ENCODE results near the gene SPAG9.
"Not testable (repeated sequence)": the region's sequence is repeated elsewhere in the genome, so short reads cannot be mapped to it uniquely, and the experiment has no call there.

Gene SPAG9

DNA sequence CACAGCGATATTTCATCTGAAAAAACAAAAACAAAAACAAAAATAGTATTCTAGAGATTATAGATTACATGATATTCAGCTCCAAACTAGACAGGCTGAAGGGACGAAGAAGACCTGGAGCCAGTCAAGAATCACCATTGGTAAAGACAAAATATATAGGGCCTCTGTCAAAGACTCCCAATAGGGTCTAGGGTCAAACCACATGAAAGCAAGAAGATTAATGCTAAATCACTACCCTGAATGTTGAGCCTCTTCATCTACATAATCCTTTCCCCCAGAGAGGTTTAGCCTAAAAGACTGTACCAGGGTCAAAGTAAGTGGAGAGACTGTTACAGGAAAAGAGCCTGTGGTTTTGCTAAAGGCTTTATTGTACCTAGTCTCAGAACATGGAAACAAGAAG, 21.9 kb upstream of the SPAG9 start:
- no peak for DNase-seq (ENCODE audit: low read depth)

DNA sequence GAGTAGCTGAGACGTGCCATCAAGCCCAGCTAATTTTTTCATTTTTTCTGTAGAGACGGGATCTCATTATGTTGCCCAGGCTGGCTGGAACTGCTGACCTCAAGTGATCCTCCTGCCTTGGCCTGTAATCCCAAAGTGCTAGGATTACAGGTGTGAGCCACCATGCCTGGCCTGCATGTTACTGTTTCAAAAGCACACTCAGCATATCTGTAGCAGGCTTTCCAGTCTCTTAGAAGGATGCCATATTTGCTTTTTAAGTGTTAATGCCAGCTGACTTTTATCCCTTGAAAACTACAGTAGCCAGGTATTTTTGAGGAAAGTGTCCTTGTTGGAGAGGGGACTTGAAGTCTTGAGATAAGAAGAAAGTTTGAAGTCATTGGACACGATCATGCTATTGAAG, 15.3 kb upstream of the SPAG9 start:
- DNase-seq (ENCODE audit: low read depth) = no peak

- DNase-seq (ENCODE audit: low read depth) = no peak
Observed at GRCh38 chr17:51133365-51133764, 12.7 kb upstream of the SPAG9 start.

- DNase-seq (ENCODE audit: low read depth) = no peak
Observed at GRCh38 chr17:51132964-51133319, 12.3 kb upstream of the SPAG9 start.

DNA sequence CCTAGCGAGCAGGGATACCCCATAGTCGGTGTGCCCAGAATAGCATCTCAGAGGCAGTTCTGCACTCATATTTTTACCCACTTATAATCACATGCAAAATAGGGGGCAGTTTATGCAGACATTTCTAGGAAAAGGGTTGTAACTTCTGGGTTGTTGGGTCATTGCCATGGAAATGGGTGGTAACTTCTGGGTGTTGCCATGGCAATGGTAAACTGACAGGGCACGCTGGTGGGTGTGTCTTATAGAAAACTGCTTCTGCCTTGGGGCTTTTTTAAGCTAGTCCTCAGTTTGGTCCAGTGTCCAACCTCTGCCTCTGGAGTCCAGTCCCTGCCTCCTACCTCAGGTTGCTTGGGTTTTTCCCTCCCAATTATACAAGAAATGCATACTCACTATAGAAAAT, 7.4 kb upstream of the SPAG9 start:
- DNase-seq (ENCODE audit: low read depth) = no peak

- no peak for DNase-seq (ENCODE audit: low read depth)
Observed at GRCh38 chr17:51124640-51125503, 4.2 kb upstream of the SPAG9 start.

- DNase-seq (ENCODE audit: low read depth) = not testable (repeated sequence)
Observed at GRCh38 chr17:51122473-51123115, 1.9 kb upstream of the SPAG9 start.

GRCh38 chr17:51121620-51122472, 1.2 kb upstream of the SPAG9 start:
- peak; percentile 57 for DNase-seq (ENCODE audit: low read depth)

- DNase-seq (ENCODE audit: low read depth) = peak; percentile 5
Observed at GRCh38 chr17:51120357-51120738, 320 bp downstream of the SPAG9 start.

- peak; percentile 16 for DNase-seq (ENCODE audit: low read depth)
Observed at GRCh38 chr17:51119415-51120356, 982 bp downstream of the SPAG9 start.

DNA sequence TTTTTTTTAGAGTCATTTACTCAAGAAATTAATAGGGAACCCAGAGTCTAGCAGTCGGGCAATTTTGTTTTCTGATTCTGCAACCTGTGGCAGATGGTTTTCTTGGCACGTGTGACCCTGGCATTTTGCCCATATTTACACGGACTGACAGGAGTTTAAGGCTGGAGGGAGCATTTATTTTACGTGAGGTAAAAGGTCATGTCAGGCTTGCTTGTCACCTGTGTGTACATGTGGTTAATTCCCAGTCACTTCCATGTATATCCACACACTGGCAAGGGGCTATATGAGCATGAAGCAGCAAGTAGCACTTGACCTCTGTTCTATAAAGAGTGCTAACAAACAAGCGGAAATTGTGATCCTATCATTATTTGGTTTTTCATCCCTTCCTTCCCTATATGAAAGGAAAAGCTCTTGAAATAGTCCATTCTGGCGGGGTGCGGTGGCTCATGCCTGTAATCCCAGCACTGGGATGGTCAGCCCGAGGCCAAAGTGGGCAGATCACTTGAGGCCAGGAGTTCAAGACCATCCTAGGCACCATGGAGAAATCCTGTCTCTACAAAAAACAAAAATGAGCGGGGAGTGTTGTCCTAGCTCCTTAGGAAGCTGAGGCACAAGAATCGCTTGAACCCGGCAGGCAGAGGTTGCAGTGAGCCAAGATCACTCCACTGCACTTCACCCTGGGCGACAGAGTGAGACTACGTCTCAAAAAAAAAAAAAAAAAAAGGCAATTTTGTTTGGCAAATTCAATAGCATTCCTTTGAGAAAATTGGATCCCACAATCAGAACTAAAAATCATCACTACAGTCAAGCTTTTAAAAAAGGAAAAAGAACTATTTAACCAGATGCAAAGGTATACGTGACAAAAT, 2.1 kb downstream of the SPAG9 start:
- DNase-seq (ENCODE audit: low read depth) = no peak

DNA sequence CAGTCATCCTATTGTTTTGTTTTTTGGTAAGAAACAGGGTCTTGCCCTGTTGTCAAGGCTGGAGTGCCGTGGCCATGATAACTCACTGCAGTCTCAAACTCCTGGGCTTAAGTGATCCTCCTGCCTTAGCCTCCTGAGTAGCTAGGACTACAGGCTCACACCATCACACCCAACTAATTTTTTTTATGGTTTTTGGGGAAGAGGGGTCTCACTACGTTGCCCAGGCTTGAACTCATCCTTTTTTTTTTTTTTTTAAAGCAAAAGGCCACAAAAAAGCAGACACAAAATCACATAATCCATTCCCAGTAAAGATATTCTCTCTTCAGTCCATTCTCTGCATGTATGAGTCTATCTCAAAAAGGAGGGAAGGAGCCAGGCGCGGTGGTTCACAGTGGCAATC, 5.5 kb downstream of the SPAG9 start:
- no peak for DNase-seq (ENCODE audit: low read depth)

DNA sequence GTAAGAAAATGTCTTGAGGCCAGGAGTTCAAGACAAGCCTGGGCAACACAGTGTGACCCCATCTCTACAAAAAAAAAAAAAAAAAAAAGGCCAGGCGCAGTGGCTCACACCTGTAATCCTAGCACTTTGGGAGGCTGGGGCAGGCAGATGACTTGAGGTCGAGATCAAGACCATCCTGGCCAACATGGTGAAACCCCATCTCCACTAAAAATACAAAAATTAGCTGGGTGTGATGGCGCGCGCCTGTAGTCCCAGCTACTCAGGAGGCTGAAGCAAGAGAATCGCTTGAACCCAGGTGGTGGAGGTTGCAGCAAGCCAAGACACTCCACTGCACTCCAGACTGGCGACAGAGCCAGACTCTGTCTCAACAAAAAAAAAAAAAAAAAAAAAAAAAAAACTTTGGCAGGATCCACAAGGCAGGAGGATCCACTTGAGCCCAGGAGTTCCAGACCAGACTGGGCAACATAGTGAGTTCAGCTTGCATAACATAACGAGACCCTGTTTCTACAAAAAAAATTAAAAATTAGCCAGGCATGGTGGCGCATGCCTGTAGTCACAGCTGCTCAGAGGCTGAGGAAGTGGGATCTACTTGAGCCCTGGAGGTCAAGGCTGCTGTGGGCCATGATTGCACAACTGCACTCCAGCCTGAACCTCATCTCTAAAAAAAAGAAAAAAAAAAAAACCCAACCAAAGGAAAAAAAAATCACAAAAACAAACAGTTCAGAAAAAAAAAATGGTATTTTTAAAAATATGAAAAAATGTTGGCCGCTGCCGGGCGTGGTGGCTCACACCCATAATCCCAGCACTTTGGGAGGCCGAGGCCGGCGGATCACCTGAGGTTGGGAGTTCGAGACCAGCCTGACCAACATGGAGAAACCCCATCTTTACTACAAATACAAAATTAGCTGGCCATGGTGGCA, 8.1 kb downstream of the SPAG9 start:
- not testable (repeated sequence) for DNase-seq (ENCODE audit: low read depth)

DNA sequence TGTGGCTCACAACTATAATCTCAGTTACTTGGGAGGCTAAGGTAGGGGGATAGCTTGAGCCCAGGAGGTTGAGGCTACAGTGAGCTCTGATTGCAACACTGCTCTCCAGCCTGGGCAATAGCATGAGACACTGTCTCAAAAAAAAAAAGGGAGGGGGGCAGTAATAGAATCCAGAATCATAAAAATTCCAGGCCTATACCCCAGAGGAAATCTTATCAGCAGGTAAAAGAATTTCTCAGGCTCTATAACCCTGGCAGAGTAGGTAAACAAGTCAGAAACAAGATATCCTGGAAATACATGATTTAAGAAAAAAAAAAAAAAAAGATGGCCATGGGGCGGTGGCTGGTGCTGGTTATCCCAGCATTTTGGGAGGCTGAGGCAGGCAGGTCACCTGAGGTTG, 12.9 kb downstream of the SPAG9 start:
- DNase-seq (ENCODE audit: low read depth) = no peak

GRCh38 chr17:51103451-51103850, 17.2 kb downstream of the SPAG9 start:
- no peak for DNase-seq (ENCODE audit: low read depth)

GRCh38 chr17:51103050-51103449, 17.6 kb downstream of the SPAG9 start:
- DNase-seq (ENCODE audit: low read depth) = no peak

GRCh38 chr17:51097708-51098446, 22.8 kb downstream of the SPAG9 start:
- DNase-seq (ENCODE audit: low read depth) = no peak

DNA sequence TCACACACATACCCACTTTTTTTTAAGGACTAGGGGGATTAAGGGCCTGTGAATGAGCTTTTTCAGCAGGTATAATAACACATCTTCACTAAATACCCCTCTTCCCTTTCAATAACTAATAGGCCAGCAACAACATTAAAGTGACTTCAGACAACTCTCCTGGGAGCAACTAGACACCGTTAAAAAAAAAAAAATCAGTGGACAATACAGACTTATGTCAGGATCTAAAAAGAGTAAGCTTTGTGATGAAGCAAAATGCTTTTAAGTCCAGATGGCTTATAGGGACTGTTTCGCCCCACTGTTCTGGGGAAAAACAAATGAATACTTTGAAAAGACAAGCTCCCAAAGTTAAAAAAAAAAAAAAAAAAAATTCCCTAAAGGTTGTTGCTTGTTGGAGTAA, 29.0 kb downstream of the SPAG9 start:
- no peak for DNase-seq (ENCODE audit: low read depth)

GRCh38 chr17:51088868-51089267, 31.8 kb downstream of the SPAG9 start:
- DNase-seq (ENCODE audit: low read depth) = not testable (repeated sequence)

All from stimulated activated CD8-positive, alpha-beta memory T cell treated with anti-CD3 and anti-CD28 coated beads, Interleukin-15, amount 100 ng/mL, for 1 hour (primary cell).